Measurements from ENCODE around the gene C5orf22. TPM values are rescaled to one million over a fixed set of nuclear protein-coding genes. Genes with fewer than 3 reads are reported as not detected.

The C5orf22 gene
- total and polyA plus RNA-seq, 2 donors (not counting 1 experiment from before 2014, with no cell fraction given): 7.5 to 28.9 TPM

DNA sequence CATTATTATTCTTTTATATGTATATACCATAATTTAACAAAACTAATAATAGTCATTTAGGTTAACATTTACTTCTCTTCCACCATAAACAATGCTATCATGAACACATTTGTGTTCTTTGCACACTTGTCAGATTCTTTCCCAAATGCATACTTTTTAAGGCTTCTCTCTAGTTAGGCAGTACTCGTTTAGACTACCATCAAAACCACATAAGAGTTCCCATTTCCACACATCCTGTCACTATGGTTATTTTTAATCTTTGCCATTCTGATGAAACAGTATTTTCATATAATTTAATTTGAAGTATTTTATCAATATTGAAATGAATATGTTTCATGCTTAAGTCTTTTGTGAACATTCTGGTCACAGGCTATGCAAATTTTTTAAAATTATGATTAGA lies 15.3 kb upstream of the C5orf22 start:
- no peaks in the 10 kb centered on the region for H3K27me3 ChIP-seq (replicated peaks in 1 of 4; ENCODE audit: control extremely low read depth in 1 of 4, control insufficient read depth in 3 of 4, insufficient read depth in 4 of 4, low read length in 3 of 4)
- H3K4me3 Mint-ChIP-seq: no peak overlapping the region
- no peak for ATAC-seq (ENCODE audit: low read depth)

DNA sequence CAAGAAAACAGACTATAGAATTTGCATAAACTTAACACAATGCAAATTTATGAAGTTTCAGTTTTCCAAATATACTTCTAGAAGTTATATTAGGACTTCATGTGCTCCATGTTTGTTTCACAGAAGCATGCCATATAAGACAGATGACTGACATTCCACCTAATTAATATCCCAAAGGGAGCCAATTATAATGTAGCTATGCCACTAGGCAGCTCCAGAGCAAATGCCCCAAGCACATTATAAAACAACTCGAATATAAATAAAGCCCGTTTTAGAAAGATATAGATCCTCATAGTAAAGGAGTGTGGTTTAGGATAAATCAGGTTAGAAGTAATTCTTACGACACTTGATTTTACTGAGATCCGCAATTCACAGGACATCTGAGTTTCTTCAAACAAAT lies 9.1 kb upstream of the C5orf22 start:
- DNase-seq: no peak
- Histone ChIP-seq H3K4me3 (ENCODE audit: control extremely low read depth in 1 of 5, extremely low read depth in 1 of 5, insufficient read depth in 1 of 5, low read depth in 2 of 5, low read length in 4 of 5) (no peak overlapping the region), H4K20me1 (ENCODE audit: control insufficient read depth, insufficient read depth, low read length, poor library complexity, severe bottlenecking) (peaks cover 7% of the 10 kb centered on the region), H3K9me3 (ENCODE audit: control extremely low read depth in 1 of 3, control insufficient read depth in 2 of 3, insufficient read depth in 1 of 3, low read length in 2 of 3) (no peaks in the 10 kb centered on the region), H3K36me3 (replicated peaks in 1 of 2; ENCODE audit: control extremely low read depth in 1 of 2, control insufficient read depth in 1 of 2, extremely low read depth in 1 of 2, insufficient read depth in 2 of 2, low read length in 1 of 2) (peaks cover 0 to 66% of the 10 kb centered on the region in 2 experiments), H3K4me1 (ENCODE audit: control insufficient read depth in 2 of 2, insufficient read depth in 2 of 2, low read length in 2 of 2) (no peaks in the 10 kb centered on the region), H3K27ac (ENCODE audit: low read length in 2 of 2) (no peak overlapping the region), H2AFZ (ENCODE audit: insufficient read depth, low read depth, low read length, poor library complexity, severe bottlenecking) (no peak overlapping the region), H3K4me2 (replicated peaks; ENCODE audit: low read depth, low read length, poor library complexity, severe bottlenecking) (no peak overlapping the region), H3K9ac (ENCODE audit: low read length) (no peak overlapping the region), H3K79me2 (ENCODE audit: control insufficient read depth, insufficient read depth, low read length) (peaks cover 19% of the 10 kb centered on the region), H3K27me3 (replicated peaks in 1 of 4; ENCODE audit: control extremely low read depth in 1 of 4, control insufficient read depth in 3 of 4, insufficient read depth in 4 of 4, low read length in 3 of 4) (no peaks in the 10 kb centered on the region)
- no CpG with 5 or more reads among the region's 4 CpGs for WGBS (ENCODE audit: insufficient coverage)
- Mint-ChIP-seq H3K9me3 (ENCODE audit: insufficient read depth) (peaks cover 2% of the 10 kb centered on the region), H3K27ac (no peak overlapping the region), H3K4me1 (no peaks in the 10 kb centered on the region), H3K4me3 (no peak overlapping the region), H3K27me3 (no peaks in the 10 kb centered on the region)
- no peak for ATAC-seq (ENCODE audit: low read depth)
- intact Hi-C loops (cut with micrococcal nuclease): no loop called here
- no peak for TF ChIP-seq EZH2 (IDR thresholded peaks at IDR 0.05; ENCODE audit: borderline replicate concordance, insufficient read depth, low read depth, low read length, poor library complexity, severe bottlenecking)
- TF ChIP-seq, protein P1, sequence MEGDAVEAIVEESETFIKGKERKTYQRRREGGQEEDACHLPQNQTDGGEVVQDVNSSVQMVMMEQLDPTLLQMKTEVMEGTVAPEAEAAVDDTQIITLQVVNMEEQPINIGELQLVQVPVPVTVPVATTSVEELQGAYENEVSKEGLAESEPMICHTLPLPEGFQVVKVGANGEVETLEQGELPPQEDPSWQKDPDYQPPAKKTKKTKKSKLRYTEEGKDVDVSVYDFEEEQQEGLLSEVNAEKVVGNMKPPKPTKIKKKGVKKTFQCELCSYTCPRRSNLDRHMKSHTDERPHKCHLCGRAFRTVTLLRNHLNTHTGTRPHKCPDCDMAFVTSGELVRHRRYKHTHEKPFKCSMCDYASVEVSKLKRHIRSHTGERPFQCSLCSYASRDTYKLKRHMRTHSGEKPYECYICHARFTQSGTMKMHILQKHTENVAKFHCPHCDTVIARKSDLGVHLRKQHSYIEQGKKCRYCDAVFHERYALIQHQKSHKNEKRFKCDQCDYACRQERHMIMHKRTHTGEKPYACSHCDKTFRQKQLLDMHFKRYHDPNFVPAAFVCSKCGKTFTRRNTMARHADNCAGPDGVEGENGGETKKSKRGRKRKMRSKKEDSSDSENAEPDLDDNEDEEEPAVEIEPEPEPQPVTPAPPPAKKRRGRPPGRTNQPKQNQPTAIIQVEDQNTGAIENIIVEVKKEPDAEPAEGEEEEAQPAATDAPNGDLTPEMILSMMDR (IDR thresholded peaks at IDR 0.05): no peak
- ChIA-PET POLR2A (no interaction called here), CTCF (no interaction called here)

More for the DNA sequence above, 15.3 kb upstream of the C5orf22 start:
- intact Hi-C loops (cut with micrococcal nuclease): no loop called here
- H3K27me3 Mint-ChIP-seq: no peaks in the 10 kb centered on the region
- no peak overlapping the region for H3K4me2 ChIP-seq (replicated peaks; ENCODE audit: low read depth, low read length, poor library complexity, severe bottlenecking)
- no peaks in the 10 kb centered on the region for H3K4me1 ChIP-seq (ENCODE audit: control insufficient read depth in 2 of 2, insufficient read depth in 2 of 2, low read length in 2 of 2)
- WGBS (ENCODE audit: insufficient coverage): no CpG with 5 or more reads among the region's 1 CpG
- H3K79me2 ChIP-seq (ENCODE audit: control insufficient read depth, insufficient read depth, low read length): no peaks in the 10 kb centered on the region
- no peak overlapping the region for H2AFZ ChIP-seq (ENCODE audit: insufficient read depth, low read depth, low read length, poor library complexity, severe bottlenecking)
- POLR2A ChIA-PET: no interaction called here
- no peak overlapping the region for H3K4me3 ChIP-seq (ENCODE audit: control extremely low read depth in 1 of 5, extremely low read depth in 1 of 5, insufficient read depth in 1 of 5, low read depth in 2 of 5, low read length in 4 of 5)
- H3K9me3 ChIP-seq (ENCODE audit: control extremely low read depth in 1 of 3, control insufficient read depth in 2 of 3, insufficient read depth in 1 of 3, low read length in 2 of 3): no peaks in the 10 kb centered on the region
- H3K9me3 Mint-ChIP-seq (ENCODE audit: insufficient read depth): no peaks in the 10 kb centered on the region
- no peak overlapping the region for H3K27ac Mint-ChIP-seq
- CTCF ChIA-PET: no interaction called here
- no peak for DNase-seq
- TF ChIP-seq EZH2 (IDR thresholded peaks at IDR 0.05; ENCODE audit: borderline replicate concordance, insufficient read depth, low read depth, low read length, poor library complexity, severe bottlenecking): no peak
- TF ChIP-seq, protein P1 (IDR thresholded peaks at IDR 0.05): no peak
- H3K36me3 ChIP-seq (replicated peaks in 1 of 2; ENCODE audit: control extremely low read depth in 1 of 2, control insufficient read depth in 1 of 2, extremely low read depth in 1 of 2, insufficient read depth in 2 of 2, low read length in 1 of 2): peaks cover 14 to 60% of the 10 kb centered on the region in 2 experiments
- no peaks in the 10 kb centered on the region for H3K4me1 Mint-ChIP-seq
- H3K9ac ChIP-seq (ENCODE audit: low read length): no peak overlapping the region
- no peak overlapping the region for H3K27ac ChIP-seq (ENCODE audit: low read length in 2 of 2)
- H4K20me1 ChIP-seq (ENCODE audit: control insufficient read depth, insufficient read depth, low read length, poor library complexity, severe bottlenecking): peaks cover 4% of the 10 kb centered on the region
